Measurements from ENCODE around the gene KBTBD8.

DNA sequence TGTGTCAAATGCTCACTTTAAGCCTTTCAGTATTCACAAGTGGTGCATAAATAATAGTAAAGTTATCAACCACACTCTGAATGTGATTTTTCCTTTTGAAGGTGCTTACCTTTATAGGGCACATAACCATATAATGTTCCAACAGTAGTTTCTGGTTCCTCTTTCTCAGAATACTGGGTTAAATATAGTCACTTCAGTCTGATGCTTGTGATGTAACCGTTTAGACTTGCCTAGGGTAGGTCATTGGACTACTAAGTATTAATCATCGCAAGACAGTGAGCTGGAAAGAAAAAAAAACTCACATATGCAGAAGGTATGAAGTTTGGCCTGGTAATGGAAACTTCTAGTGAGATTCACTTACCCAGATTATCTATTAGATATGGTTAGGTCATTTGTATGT is 1.9 kb downstream of the KBTBD8 start:
- no peak for TF ChIP-seq ZFP30 (CRISPR knock-in tag; IDR thresholded peaks at IDR 0.05)
- no peak for TF ChIP-seq ZFP3 (CRISPR knock-in tag; IDR thresholded peaks at IDR 0.05)
- no peak for TF ChIP-seq CSDC2 (CRISPR knock-in tag; IDR thresholded peaks at IDR 0.05)
- no peak for TF ChIP-seq PPARA (CRISPR knock-in tag; IDR thresholded peaks at IDR 0.05; ENCODE audit: borderline replicate concordance)
- TF ChIP-seq, protein P1, sequence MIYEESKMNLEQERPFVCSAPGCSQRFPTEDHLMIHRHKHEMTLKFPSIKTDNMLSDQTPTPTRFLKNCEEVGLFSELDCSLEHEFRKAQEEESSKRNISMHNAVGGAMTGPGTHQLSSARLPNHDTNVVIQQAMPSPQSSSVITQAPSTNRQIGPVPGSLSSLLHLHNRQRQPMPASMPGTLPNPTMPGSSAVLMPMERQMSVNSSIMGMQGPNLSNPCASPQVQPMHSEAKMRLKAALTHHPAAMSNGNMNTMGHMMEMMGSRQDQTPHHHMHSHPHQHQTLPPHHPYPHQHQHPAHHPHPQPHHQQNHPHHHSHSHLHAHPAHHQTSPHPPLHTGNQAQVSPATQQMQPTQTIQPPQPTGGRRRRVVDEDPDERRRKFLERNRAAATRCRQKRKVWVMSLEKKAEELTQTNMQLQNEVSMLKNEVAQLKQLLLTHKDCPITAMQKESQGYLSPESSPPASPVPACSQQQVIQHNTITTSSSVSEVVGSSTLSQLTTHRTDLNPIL (CRISPR knock-in tag; IDR thresholded peaks at IDR 0.05; ENCODE audit: low read depth): no peak
- TF ChIP-seq, protein P2, sequence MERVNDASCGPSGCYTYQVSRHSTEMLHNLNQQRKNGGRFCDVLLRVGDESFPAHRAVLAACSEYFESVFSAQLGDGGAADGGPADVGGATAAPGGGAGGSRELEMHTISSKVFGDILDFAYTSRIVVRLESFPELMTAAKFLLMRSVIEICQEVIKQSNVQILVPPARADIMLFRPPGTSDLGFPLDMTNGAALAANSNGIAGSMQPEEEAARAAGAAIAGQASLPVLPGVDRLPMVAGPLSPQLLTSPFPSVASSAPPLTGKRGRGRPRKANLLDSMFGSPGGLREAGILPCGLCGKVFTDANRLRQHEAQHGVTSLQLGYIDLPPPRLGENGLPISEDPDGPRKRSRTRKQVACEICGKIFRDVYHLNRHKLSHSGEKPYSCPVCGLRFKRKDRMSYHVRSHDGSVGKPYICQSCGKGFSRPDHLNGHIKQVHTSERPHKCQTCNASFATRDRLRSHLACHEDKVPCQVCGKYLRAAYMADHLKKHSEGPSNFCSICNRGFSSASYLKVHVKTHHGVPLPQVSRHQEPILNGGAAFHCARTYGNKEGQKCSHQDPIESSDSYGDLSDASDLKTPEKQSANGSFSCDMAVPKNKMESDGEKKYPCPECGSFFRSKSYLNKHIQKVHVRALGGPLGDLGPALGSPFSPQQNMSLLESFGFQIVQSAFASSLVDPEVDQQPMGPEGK (CRISPR knock-in tag; IDR thresholded peaks at IDR 0.05; ENCODE audit: borderline replicate concordance): no peak
- TF ChIP-seq ZNF70 (CRISPR knock-in tag; IDR thresholded peaks at IDR 0.05): no peak
- TF ChIP-seq ISL1 (CRISPR knock-in tag; IDR thresholded peaks at IDR 0.05): no peak

Measured in SK-N-SH treated with all-trans-retinoic acid at 6 μM for 48 hours (cell line).